Progenitor cell of endocrine pancreas (in vitro differentiated cells): ENCODE data around the gene EIF2S1. TPM values are rescaled to one million over a fixed set of nuclear protein-coding genes. Genes with fewer than 3 reads are reported as not detected.

Experiments
- DNase-seq: peaks from one replicate; pipeline ENCODE4 v3.0.0; 2021; ENCODE audit warnings: low spot score; ENCODE audit not compliant: unreplicated experiment
- H3K27ac Mint-ChIP-seq: 2 replicates; pipeline ENCODE4 v1.8.0; 2021; ENCODE audit warnings: mild to moderate bottlenecking, moderate library complexity, mixed read lengths
- H3K27me3 Mint-ChIP-seq: 2 replicates; pipeline ENCODE4 v1.8.0; 2021; ENCODE audit warnings: mixed read lengths
- H3K36me3 Mint-ChIP-seq: 2 replicates; pipeline ENCODE4 v1.8.0; 2022; ENCODE audit warnings: mixed read lengths; ENCODE audit not compliant: insufficient read depth
- H3K4me1 Mint-ChIP-seq: 2 replicates; pipeline ENCODE4 v1.8.0; 2021; ENCODE audit warnings: low read depth, mixed read lengths
- H3K4me3 Mint-ChIP-seq: 2 replicates; pipeline ENCODE4 v1.8.0; 2021; ENCODE audit warnings: low read depth, mild to moderate bottlenecking, moderate library complexity, mixed read lengths
- H3K9me3 Mint-ChIP-seq: 2 replicates; pipeline ENCODE4 v1.8.0; 2021; ENCODE audit warnings: low read depth, mixed read lengths
- CTCF ChIP-seq: fragments of 200-600 bp; sonication (generic); IDR thresholded peaks from one replicate; pipeline ENCODE4 v1.5.0; 2021; ENCODE audit warnings: antibody characterized with exemption, mild to moderate bottlenecking; ENCODE audit not compliant: unreplicated experiment
- total RNA-seq: library from RNA; stranded (reverse); gene quantifications from 2 replicates; pipeline ENCODE4 v1.2.1, GENCODE V29; 2021

EIF2S1 gene
- total RNA-seq, 1 donor from 2014 or later = 73.6 TPM

GRCh38 chr14:67371247-67372148 is 11.4 kb downstream of the EIF2S1 start:
- Mint-ChIP-seq H3K27ac (no peak overlapping the region), H3K9me3 (no peaks in the 10 kb centered on the region), H3K4me3 (no peak overlapping the region), H3K27me3 (no peaks in the 10 kb centered on the region), H3K4me1 (peaks cover 6% of the 10 kb centered on the region), H3K36me3 (peaks cover 37% of the 10 kb centered on the region)
- DNase-seq = no peak
- TF ChIP-seq CTCF = no peak

GRCh38 chr14:67372833-67373232 is 12.7 kb downstream of the EIF2S1 start:
- TF ChIP-seq CTCF = no peak
- no peaks in the 10 kb centered on the region for H3K9me3 Mint-ChIP-seq
- no peak overlapping the region for H3K4me3 Mint-ChIP-seq
- peaks cover 33% of the 10 kb centered on the region for H3K36me3 Mint-ChIP-seq
- H3K27ac Mint-ChIP-seq = peak overlapping the region; percentile 14
- H3K4me1 Mint-ChIP-seq = peaks cover 6% of the 10 kb centered on the region
- H3K27me3 Mint-ChIP-seq = no peaks in the 10 kb centered on the region
- no peak for DNase-seq

GRCh38 chr14:67373347-67373746 is 13.2 kb downstream of the EIF2S1 start:
- TF ChIP-seq CTCF = no peak
- no peak for DNase-seq

GRCh38 chr14:67377916-67378315 is 17.8 kb downstream of the EIF2S1 start:
- Mint-ChIP-seq H3K36me3 (peaks cover 29% of the 10 kb centered on the region), H3K9me3 (no peaks in the 10 kb centered on the region), H3K27me3 (no peaks in the 10 kb centered on the region), H3K4me3 (no peak overlapping the region), H3K27ac (no peak overlapping the region), H3K4me1 (peaks cover 2% of the 10 kb centered on the region)
- TF ChIP-seq CTCF = no peak
- DNase-seq = no peak

More at GRCh38 chr14:67373347-67373746, 13.2 kb downstream of the EIF2S1 start:
- H3K27me3 Mint-ChIP-seq = no peaks in the 10 kb centered on the region
- no peak overlapping the region for H3K4me3 Mint-ChIP-seq
- H3K9me3 Mint-ChIP-seq = no peaks in the 10 kb centered on the region
- peaks cover 31% of the 10 kb centered on the region for H3K36me3 Mint-ChIP-seq
- peaks cover 6% of the 10 kb centered on the region for H3K4me1 Mint-ChIP-seq
- no peak overlapping the region for H3K27ac Mint-ChIP-seq

- no peak overlapping the region for H3K27ac Mint-ChIP-seq
Observed at GRCh38 chr14:67385120-67385519, 25.0 kb downstream of the EIF2S1 start.

More at GRCh38 chr14:67385120-67385519, 25.0 kb downstream of the EIF2S1 start:
- no peak for DNase-seq
- H3K9me3 Mint-ChIP-seq = no peaks in the 10 kb centered on the region
- no peak for TF ChIP-seq CTCF
- peaks cover 15% of the 10 kb centered on the region for H3K36me3 Mint-ChIP-seq
- no peaks in the 10 kb centered on the region for H3K4me1 Mint-ChIP-seq
- H3K27me3 Mint-ChIP-seq = no peaks in the 10 kb centered on the region
- H3K4me3 Mint-ChIP-seq = no peak overlapping the region
